OCI-LY3 (cell line): ENCODE measurements around the gene DDA1.

Experiments used
- H2AFZ ChIP-seq: fragments of 200-600, 300-600 bp; shearing (Covaris generic); 2 replicates; pipeline ENCODE4 v1.6.0; 2014; ENCODE audit warnings: antibody characterized with exemption, low read depth, low read length
- H3K27ac ChIP-seq: fragments of 200-600, 300-600 bp; sonication (generic); 2 replicates; pipeline ENCODE4 v1.5.1; 2014; ENCODE audit warnings: mild to moderate bottlenecking, low read length, moderate library complexity, mixed read lengths
- H3K27me3 ChIP-seq: fragments of 200-600, 300-600 bp; sonication (generic); 2 replicates; pipeline ENCODE4 v1.6.1; 2014; ENCODE audit warnings: low read depth, low read length, mixed read lengths
- H3K36me3 ChIP-seq: fragments of 200-600, 300-600 bp; sonication (generic); replicated peaks from 2 replicates; pipeline ENCODE3; 2014; ENCODE audit warnings: low read depth, low read length, mixed read lengths
- H3K4me1 ChIP-seq: fragments of 300-600, 200-600 bp; sonication (generic); 2 replicates; pipeline ENCODE4 v1.6.1; 2014; ENCODE audit warnings: low read length, mixed read lengths
- H3K4me2 ChIP-seq: fragments of 200-600, 300-600 bp; sonication (generic); 2 replicates; pipeline ENCODE4 v1.6.1; 2014; ENCODE audit warnings: low read length, mixed read lengths
- H3K4me3 ChIP-seq: fragments of 300-600, 200-600 bp; sonication (generic); 2 replicates; pipeline ENCODE4 v1.5.1; 2014; ENCODE audit warnings: antibody characterized with exemption, mild to moderate bottlenecking, low read length, moderate library complexity
- H3K79me2 ChIP-seq: fragments of 300-600, 200-600 bp; shearing (Covaris generic); 2 replicates; pipeline ENCODE4 v1.6.1; 2014; ENCODE audit warnings: mild to moderate bottlenecking, low read length, mixed read lengths
- H3K9ac ChIP-seq: fragments of 300-600, 200-600 bp; shearing (Covaris generic); 2 replicates; pipeline ENCODE4 v1.6.0; 2014; ENCODE audit warnings: mild to moderate bottlenecking, low read length, moderate library complexity
- H3K9me3 ChIP-seq: fragments of 200-600, 300-600 bp; shearing (Covaris generic); 2 replicates; pipeline ENCODE4 v1.6.1; 2014; ENCODE audit warnings: low read length, mixed read lengths; ENCODE audit not compliant: insufficient read depth
- H4K20me1 ChIP-seq: fragments of 200-600, 300-600 bp; sonication (generic); 2 replicates; pipeline ENCODE4 v1.6.1; 2016; ENCODE audit warnings: low read length, mixed read lengths; ENCODE audit not compliant: insufficient read depth
- EZH2phosphoT487 ChIP-seq: fragments of 200-600 bp; shearing (Covaris generic); IDR thresholded peaks from 2 replicates; pipeline ENCODE4 v1.6.1; 2018; ENCODE audit warnings: antibody characterized with exemption, mixed run types, low read depth
- TF ChIP-seq, protein P1 (sequence below): fragments of 200-600, 300-600 bp; sonication (generic); IDR thresholded peaks from 2 replicates; pipeline ENCODE4 v1.5.1; 2014; ENCODE audit warnings: antibody characterized with exemption, low read length, low read depth

DDA1 gene

GRCh38 chr19:17296273-17296672 is 13.1 kb upstream of the DDA1 start:
- Histone ChIP-seq H3K9me3 (peaks cover 4% of the 10 kb centered on the region; the same call in 1 of the 2 replicates), H3K27ac (no peak overlapping the region), H3K79me2 (no peaks in the 10 kb centered on the region), H3K27me3 (no peaks in the 10 kb centered on the region), H3K4me1 (peaks cover 5% of the 10 kb centered on the region; the same call in 1 of the 2 replicates), H3K4me2 (no peak overlapping the region), H3K4me3 (no peak overlapping the region), H3K36me3 (peaks cover 21% of the 10 kb centered on the region), H2AFZ (no peak overlapping the region), H4K20me1 (no peaks in the 10 kb centered on the region), H3K9ac (no peak overlapping the region)
- no peak for TF ChIP-seq EZH2phosphoT487
- TF ChIP-seq, protein P1, sequence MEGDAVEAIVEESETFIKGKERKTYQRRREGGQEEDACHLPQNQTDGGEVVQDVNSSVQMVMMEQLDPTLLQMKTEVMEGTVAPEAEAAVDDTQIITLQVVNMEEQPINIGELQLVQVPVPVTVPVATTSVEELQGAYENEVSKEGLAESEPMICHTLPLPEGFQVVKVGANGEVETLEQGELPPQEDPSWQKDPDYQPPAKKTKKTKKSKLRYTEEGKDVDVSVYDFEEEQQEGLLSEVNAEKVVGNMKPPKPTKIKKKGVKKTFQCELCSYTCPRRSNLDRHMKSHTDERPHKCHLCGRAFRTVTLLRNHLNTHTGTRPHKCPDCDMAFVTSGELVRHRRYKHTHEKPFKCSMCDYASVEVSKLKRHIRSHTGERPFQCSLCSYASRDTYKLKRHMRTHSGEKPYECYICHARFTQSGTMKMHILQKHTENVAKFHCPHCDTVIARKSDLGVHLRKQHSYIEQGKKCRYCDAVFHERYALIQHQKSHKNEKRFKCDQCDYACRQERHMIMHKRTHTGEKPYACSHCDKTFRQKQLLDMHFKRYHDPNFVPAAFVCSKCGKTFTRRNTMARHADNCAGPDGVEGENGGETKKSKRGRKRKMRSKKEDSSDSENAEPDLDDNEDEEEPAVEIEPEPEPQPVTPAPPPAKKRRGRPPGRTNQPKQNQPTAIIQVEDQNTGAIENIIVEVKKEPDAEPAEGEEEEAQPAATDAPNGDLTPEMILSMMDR = no peak

DNA sequence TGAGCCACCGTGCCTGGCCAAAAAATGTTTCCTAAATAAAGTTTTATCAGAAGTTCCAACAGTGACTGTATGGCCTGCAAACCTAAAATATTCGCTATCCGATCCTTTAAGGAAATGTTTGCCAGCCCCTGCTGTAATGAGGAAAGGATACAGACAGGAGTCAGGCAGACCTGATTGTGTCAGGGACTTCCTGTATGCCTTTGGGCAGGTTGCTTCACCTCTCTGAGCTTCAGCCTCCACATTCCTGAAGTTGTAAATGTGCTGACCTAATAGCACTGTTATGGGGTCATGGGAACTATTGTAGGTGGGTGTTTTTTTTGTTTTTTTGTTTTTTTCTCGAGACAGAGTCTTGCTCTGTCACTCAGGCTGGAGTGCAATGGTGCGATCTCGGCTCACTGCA is 12.4 kb upstream of the DDA1 start:
- Histone ChIP-seq H3K4me3 (no peak overlapping the region), H3K27ac (no peak overlapping the region)
- TF ChIP-seq, protein P1 = no peak

GRCh38 chr19:17300992-17301619 is 8.3 kb upstream of the DDA1 start:
- Histone ChIP-seq H3K9me3 (peaks cover 4% of the 10 kb centered on the region; the same call in 1 of the 2 replicates), H2AFZ (no peak overlapping the region), H3K9ac (no peak overlapping the region), H3K36me3 (peaks cover 11% of the 10 kb centered on the region), H3K27ac (no peak overlapping the region), H3K4me1 (peaks cover 19% of the 10 kb centered on the region), H3K27me3 (no peaks in the 10 kb centered on the region), H3K4me3 (no peak overlapping the region), H4K20me1 (no peaks in the 10 kb centered on the region), H3K79me2 (peaks cover 1% of the 10 kb centered on the region), H3K4me2 (no peak overlapping the region)
- TF ChIP-seq, protein P1 = no peak
- no peak for TF ChIP-seq EZH2phosphoT487

More for the DNA sequence above, 12.4 kb upstream of the DDA1 start:
- Histone ChIP-seq H3K36me3 (peaks cover 21% of the 10 kb centered on the region), H3K4me1 (peaks cover under 1% of the 10 kb centered on the region; the same call in 1 of the 2 replicates), H3K9ac (no peak overlapping the region), H3K27me3 (no peaks in the 10 kb centered on the region), H2AFZ (no peak overlapping the region), H3K79me2 (no peaks in the 10 kb centered on the region), H4K20me1 (no peaks in the 10 kb centered on the region), H3K4me2 (no peak overlapping the region), H3K9me3 (peaks cover 4% of the 10 kb centered on the region; the same call in 1 of the 2 replicates)

- TF ChIP-seq, protein P1 = no peak
- no peak for TF ChIP-seq EZH2phosphoT487
- H3K4me1 ChIP-seq = peaks cover 24% of the 10 kb centered on the region
- peaks cover 14% of the 10 kb centered on the region for H3K79me2 ChIP-seq
- H3K9me3 ChIP-seq = peaks cover 4% of the 10 kb centered on the region; the same call in 1 of the 2 replicates
- H3K4me2 ChIP-seq = peak overlapping the region; percentile 73
- H3K27me3 ChIP-seq = no peaks in the 10 kb centered on the region
- H3K9ac ChIP-seq = peak overlapping the region; percentile 60; the same call in 1 of the 2 replicates
- peak overlapping the region; percentile 82 for H3K4me3 ChIP-seq
- H4K20me1 ChIP-seq = no peaks in the 10 kb centered on the region
- H3K27ac ChIP-seq = no peak overlapping the region
- no peak overlapping the region; the same call in 1 of the 2 replicates for H2AFZ ChIP-seq
- peaks cover 6% of the 10 kb centered on the region for H3K36me3 ChIP-seq
Measured at GRCh38 chr19:17302391-17303166, 6.8 kb upstream of the DDA1 start.
